DMS79 treated with DMSO at 0.1 percent for 48 hours (cell line): Measurements from ENCODE around the gene ACOT7.

ENCODE experiments used
- DNase-seq: peaks from one replicate; lab custom pipeline; 2025; lab: John Stamatoyannopoulos, UW

Gene ACOT7

GRCh38 chr1:6424000-6424565 is 30.5 kb upstream of the ACOT7 start:
- peak; percentile 30 for DNase-seq

- DNase-seq, result peak; percentile 93
Observed at GRCh38 chr1:6423321-6423999, 29.9 kb upstream of the ACOT7 start.

DNA sequence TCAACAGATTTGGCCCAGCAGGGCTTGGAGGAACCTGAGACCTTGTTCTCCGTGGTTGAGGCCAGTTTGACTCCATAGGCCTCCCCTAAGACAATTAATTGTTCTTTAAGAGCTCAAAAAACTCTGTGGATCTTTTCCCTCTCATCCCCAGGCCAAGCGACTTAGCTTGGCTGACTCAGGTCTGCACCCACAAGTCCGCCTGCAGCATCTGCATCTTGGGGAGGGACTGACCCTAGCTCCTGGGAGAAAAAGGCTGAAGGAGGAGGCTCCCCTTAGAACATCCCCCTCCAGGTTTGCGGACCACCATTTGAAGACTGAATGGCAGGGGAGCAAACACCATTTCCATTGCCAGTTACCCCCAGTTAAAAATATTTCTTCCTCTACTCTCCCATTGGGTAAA is 27.7 kb upstream of the ACOT7 start:
- DNase-seq, result no peak

DNA sequence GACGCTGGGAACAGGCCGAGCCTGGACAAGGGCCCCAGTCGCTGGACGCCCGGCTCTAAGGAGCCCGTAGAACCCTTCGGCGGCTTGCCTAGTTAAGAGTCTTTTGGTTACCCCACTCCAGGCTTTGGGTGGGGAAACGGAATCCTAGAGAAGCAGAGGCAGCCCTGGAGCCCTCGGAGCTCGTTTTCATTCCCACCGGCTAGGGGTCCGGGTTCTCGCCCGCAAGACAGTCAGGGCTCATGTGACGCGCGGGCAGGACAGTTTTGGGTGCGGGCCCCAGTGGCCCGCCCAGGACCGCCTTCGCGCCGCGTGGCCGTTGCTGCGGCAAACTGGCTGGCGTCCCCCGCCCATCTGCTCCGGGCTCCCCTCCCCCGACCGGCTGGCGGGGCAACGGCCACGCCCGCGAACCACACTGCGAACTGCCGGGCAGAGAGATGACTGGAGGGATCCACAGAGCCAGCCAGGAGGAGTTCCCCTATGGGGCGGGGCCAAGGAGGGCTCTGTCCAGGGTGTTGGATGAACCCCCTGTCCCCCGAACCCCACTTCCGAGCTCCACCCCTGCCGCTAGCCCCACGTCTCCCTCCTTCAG is 27.0 kb upstream of the ACOT7 start:
- no peak for DNase-seq

DNA sequence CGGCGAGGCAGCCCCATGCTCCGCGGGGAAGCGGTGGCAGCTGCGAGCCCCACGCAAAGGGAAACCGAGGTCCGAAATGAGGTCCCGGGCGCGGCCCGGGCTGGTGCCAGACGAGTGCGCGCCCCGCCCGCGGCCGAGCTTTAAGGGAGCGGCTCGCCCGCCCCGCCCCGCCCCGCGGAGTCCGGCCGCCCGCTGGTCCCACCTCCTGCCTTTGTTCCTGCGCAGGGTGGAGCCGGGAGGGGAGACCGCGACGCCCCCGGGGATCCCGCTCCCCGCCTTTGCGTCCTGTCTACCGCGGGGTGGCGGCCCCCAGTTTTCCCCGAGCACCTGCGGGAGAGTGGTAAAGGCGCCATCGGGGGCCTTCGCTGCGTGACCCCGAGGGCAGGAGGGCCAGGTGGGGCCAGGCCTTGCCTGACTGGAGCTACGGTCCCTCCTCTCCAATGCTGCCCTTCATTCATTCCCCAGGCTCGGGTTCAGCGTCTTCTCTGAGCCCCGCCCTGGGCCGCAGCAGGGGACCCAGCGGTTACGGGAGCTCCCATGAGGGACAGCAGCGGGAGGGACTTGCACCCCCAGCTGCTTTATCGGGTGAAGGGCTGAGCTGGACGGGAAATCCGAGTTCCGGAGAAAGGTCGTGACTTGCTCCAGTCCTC is 26.4 kb upstream of the ACOT7 start, which contains the start of gene HES2:
Gene HES2, minus strand, starts transcription at position 116 of the 650 bp plus-strand sequence. Its CDS starts 99 bp downstream, at position 17.
- no peak for DNase-seq

GRCh38 chr1:6419397-6419803 is 25.8 kb upstream of the ACOT7 start:
- peak; percentile 12 for DNase-seq

- no peak for DNase-seq
Observed at GRCh38 chr1:6418668-6419396, 25.3 kb upstream of the ACOT7 start.

DNA sequence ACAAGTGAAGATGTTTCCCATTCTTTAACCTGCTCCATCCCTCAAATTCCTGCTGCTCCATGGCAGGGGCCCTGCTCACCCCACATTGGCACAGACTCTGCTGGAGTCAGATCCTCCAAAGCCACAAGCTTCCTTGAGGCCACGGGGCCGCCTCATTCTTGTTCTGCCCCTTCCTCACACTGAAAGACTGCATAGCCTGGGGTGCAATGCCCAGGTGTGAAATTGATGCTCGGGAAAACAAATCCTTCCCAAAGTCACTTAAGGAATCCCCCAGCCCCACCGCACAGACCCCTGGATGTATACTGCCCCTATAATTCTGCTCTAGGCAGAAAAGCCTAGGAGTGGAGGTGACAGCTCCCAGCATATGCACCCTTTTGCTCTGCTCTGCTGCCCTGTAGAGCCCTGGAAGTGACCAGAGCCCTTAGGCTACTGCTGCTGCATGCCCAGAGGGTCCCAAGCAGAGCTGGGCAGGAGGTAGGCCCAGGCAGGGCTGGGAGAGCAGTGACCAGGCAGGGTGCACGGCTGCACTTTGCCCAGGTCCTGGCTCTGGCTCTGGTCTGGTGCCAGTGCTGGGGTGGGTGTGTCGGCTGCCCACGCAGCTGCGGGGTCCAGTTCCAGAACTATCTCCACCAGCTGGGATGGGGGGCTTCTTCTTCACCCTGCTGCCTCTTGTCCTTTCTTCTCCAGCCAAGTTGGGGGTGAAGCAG is 24.5 kb upstream of the ACOT7 start:
- DNase-seq, result no peak

GRCh38 chr1:6416906-6417305 is 23.3 kb upstream of the ACOT7 start:
- DNase-seq, result no peak

GRCh38 chr1:6416295-6416656 is 22.7 kb upstream of the ACOT7 start:
- no peak for DNase-seq

DNA sequence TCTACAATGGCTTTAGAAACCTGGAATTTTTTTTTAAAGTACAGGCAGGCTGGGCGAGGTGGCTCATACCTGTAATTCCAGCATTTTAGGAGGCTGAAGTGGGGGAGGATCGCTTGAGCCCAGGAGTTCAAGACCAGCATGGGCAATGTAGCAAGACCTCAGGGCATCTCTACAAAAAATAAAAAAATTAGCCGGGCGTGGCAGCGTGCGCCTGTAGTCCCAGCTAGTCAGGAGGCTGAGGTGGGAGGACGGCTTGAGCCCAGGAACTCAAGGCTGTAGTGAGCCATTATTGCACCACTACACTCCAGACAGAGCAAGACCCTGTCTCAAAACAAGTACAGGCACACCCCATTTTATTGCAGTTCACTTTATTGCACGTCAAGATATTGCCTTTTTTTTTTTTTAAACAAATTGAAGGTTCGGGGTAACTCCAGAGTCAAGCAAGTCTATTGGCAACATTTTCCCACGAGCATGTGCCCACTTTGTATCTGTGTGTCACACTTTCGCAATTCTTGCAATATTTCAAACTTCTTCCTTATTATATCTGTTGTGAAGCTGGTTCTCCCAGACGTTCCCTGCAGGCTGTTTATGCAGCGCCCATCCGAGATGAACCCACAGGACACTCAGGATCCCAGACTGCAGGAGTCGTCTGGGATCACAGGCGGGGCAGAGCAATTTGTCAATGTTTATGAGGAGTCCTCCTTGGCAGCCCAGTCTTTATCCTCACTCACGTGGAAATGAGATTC is 21.5 kb upstream of the ACOT7 start:
- DNase-seq, result no peak

- DNase-seq, result peak; percentile 39
Observed at GRCh38 chr1:6414443-6414844, 20.9 kb upstream of the ACOT7 start.

GRCh38 chr1:6412896-6413295 is 19.3 kb upstream of the ACOT7 start:
- DNase-seq, result no peak

DNA sequence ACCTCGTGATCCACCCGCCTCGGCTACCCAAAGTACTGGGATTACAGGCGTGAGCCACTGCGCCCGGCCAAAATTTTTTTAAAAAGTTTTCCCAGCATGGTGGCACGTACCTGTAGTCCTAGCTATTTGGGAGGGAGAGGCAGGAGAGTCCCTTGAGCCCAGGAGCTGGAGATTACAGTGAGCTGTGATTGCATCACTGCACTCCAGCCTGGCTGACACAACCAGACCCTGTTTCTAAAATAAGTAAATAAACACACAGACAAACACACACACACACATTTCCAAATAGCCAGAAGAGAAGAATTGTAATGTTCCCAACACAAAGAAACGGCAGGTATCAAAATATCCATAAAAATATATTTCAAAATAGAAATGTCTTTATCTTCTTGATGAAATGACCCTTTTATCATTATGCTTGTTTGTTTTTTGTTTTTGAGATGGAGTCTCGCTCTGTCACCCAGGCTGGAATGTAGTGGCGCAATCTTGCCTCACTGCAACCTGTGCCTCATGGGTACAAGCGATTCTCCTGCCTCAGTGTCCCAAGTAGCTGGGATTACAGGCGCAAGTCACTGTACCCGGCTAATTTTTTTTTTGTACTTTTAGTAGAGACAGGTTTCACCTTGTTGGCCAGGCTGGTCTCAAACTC is 16.8 kb upstream of the ACOT7 start:
- no peak for DNase-seq

GRCh38 chr1:6409733-6410132 is 16.2 kb upstream of the ACOT7 start:
- no peak for DNase-seq

DNA sequence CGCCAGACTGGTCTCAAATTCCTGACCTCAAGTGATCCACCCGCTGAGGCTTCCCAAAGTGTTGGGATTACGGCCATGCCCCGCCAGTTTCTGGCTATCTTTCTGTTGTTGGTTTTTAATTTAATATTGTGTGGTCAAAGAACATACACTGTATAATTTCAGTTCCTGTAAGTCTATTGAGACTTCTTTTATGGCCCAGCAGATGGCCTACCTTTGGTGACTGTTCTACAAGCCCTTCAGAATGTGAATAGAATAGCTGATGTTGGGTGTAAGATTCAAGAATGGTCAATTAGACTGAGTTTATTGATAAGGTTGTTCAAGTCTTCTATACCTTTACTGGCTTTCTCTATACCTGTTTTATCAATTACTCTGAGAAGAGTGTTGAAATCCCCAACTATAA is 15.5 kb upstream of the ACOT7 start:
- no peak for DNase-seq

GRCh38 chr1:6408023-6408422 is 14.5 kb upstream of the ACOT7 start:
- DNase-seq, result no peak

DNA sequence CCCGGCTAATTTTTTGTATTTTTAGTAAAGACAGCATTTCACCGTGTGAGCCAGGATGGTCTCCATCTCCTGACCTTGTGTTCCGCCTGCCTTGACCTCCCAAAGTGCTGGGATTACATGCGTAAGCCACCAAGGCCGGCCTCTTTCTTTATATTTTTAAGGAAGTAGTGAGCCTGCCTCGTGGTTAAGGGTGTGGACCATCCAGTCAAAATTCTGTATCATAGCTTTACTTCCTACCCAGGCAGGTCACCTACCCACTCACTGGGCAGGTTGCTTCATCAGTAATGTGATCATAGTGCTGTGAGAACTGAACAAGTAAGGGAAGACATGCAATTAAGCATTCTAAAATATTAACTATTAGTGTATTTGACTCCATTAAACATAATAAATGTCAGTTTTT is 8.1 kb upstream of the ACOT7 start:
- no peak for DNase-seq

DNA sequence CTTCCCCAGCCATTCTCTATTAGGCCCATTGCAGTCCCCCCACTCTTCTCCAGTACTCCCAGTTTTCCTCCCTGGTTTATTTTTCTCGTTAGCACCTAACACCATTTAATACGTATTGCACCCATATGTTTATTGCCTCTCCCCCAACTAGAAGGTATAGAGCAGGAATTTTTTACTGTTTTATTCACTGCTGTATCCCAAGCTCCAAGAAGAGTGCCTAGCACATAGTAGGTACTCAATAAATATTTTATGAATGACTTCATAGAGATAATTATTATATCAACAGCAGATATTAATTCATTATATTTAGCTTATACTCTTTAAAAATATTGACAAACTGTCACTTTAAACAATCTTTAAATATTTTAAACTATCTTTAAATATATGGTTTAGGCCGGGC is 5.7 kb upstream of the ACOT7 start:
- DNase-seq, result no peak

- no peak for DNase-seq
Observed at GRCh38 chr1:6397844-6398441, 4.4 kb upstream of the ACOT7 start.
